ENCODE data around the gene TMEM255A.
A peak's percentile ranks its signal among the peaks of the same experiment; 100 is the strongest.

The TMEM255A gene

DNA sequence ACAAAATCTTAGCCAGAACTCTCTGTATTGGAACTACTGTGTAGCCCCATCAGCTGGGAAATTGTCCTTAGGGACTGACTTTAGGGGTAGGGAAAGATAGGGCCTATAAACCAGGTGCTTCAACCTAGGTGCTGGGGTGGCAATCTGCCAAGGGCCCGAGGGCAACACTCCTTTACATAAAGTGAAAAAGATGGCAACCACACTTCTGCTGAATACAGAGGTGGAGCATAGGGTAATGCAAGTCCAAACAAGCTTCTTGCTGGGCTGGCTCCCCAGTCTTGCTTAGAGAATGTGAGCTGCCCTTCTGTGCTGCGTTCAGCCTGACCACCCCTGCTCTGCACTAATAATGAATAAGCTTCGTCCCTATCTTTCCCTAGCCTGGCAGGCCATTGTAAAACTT is 50.9 kb downstream of the TMEM255A start:
- Histone ChIP-seq H2AK5ac (ENCODE audit: low read length) (no peak overlapping the region), H4K91ac (ENCODE audit: low read depth, low read length) (no peak overlapping the region), H3K9me3 (ENCODE audit: insufficient read depth, low read depth, low read length) (no peaks in the 10 kb centered on the region), H3K4me1 (ENCODE audit: control insufficient read depth in 1 of 2, insufficient read depth in 2 of 2, low read length in 2 of 2) (peaks cover 0 to 4% of the 10 kb centered on the region in 2 experiments), H4K12ac (ENCODE audit: low read depth, low read length) (no peak overlapping the region), H2BK120ac (ENCODE audit: insufficient read depth, low read length, poor library complexity) (no peak overlapping the region), H3K9ac (ENCODE audit: low read length) (no peak overlapping the region), H4K8ac (ENCODE audit: low read depth, low read length) (no peak overlapping the region), H3K18ac (ENCODE audit: low read length) (no peak overlapping the region), H2BK5ac (ENCODE audit: low read depth, low read length, poor library complexity) (no peak overlapping the region), H3K79me2 (ENCODE audit: control insufficient read depth, insufficient read depth, low read length, poor library complexity) (no peaks in the 10 kb centered on the region), H2BK12ac (ENCODE audit: low read length) (no peak overlapping the region), H3K4me3 (ENCODE audit: low read depth, low read length) (no peak overlapping the region), H3K36me3 (ENCODE audit: control insufficient read depth in 1 of 2, insufficient read depth in 2 of 2, low read length in 2 of 2) (no peaks in the 10 kb centered on the region), H2AFZ (ENCODE audit: insufficient read depth, low read length, poor library complexity) (no peak overlapping the region), H3K4ac (ENCODE audit: low read depth, low read length) (no peak overlapping the region), H3K14ac (ENCODE audit: low read length) (no peak overlapping the region), H3K79me1 (ENCODE audit: low read length) (no peaks in the 10 kb centered on the region), H3K27me3 (ENCODE audit: insufficient read depth, low read length) (no peaks in the 10 kb centered on the region), H3K27ac (ENCODE audit: low read depth, low read length) (no peak overlapping the region), H3K4me2 (ENCODE audit: low read length) (no peak overlapping the region), H3K23ac (ENCODE audit: low read length) (no peak overlapping the region)
- peak in 1 of 2 donors; percentile 2 for DNase-seq
- no CpG with 5 or more reads among the region's 3 CpGs for WGBS (ENCODE audit: extremely low coverage, insufficient coverage, insufficient read length)

DNA sequence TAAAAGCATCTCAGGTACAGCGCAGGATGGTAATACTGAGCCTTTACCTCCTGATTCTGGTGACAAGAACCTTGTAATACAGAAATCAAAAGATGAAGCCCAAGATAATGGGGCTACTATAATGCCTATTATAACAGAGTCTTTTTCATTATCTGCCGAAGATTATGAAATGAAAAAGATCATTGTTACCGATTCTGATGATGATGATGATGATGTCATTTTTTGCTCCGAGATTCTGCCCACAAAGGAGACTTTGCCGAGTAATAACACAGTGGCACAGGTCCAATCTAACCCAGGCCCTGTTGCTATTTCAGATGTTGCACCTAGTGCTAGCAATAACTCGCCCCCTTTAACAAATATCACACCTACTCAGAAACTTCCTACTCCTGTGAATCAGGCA is 57.5 kb downstream of the TMEM255A start:
- no peak overlapping the region for H3K4me3 ChIP-seq (ENCODE audit: low read depth, low read length)
- H4K91ac ChIP-seq (ENCODE audit: low read depth, low read length) = no peak overlapping the region
- DNase-seq = no peak
- H3K79me2 ChIP-seq (ENCODE audit: control insufficient read depth, insufficient read depth, low read length, poor library complexity) = peaks cover 8% of the 10 kb centered on the region
- H4K8ac ChIP-seq (ENCODE audit: low read depth, low read length) = no peak overlapping the region
- no peak overlapping the region for H2BK120ac ChIP-seq (ENCODE audit: insufficient read depth, low read length, poor library complexity)
- H3K9ac ChIP-seq (ENCODE audit: low read length) = no peak overlapping the region
- no peak overlapping the region for H4K12ac ChIP-seq (ENCODE audit: low read depth, low read length)
- peaks cover 6% of the 10 kb centered on the region for H3K79me1 ChIP-seq (ENCODE audit: low read length)
- WGBS (ENCODE audit: extremely low coverage, insufficient coverage, insufficient read length) = no CpG with 5 or more reads among the region's 6 CpGs
- H2BK12ac ChIP-seq (ENCODE audit: low read length) = no peak overlapping the region
- H2AK5ac ChIP-seq (ENCODE audit: low read length) = no peak overlapping the region
- H2BK5ac ChIP-seq (ENCODE audit: low read depth, low read length, poor library complexity) = no peak overlapping the region
- no peak overlapping the region for H3K14ac ChIP-seq (ENCODE audit: low read length)
- no peak overlapping the region for H3K4ac ChIP-seq (ENCODE audit: low read depth, low read length)
- H3K27me3 ChIP-seq (ENCODE audit: insufficient read depth, low read length) = no peaks in the 10 kb centered on the region
- H3K9me3 ChIP-seq (ENCODE audit: insufficient read depth, low read depth, low read length) = no peaks in the 10 kb centered on the region
- no peaks in the 10 kb centered on the region for H3K4me1 ChIP-seq (ENCODE audit: control insufficient read depth in 1 of 2, insufficient read depth in 2 of 2, low read length in 2 of 2)
- no peak overlapping the region for H2AFZ ChIP-seq (ENCODE audit: insufficient read depth, low read length, poor library complexity)
- H3K27ac ChIP-seq (ENCODE audit: low read depth, low read length) = no peak overlapping the region
- no peak overlapping the region for H3K23ac ChIP-seq (ENCODE audit: low read length)
- no peak overlapping the region for H3K4me2 ChIP-seq (ENCODE audit: low read length)
- H3K36me3 ChIP-seq (ENCODE audit: control insufficient read depth in 1 of 2, insufficient read depth in 2 of 2, low read length in 2 of 2) = peaks cover 0 to 6% of the 10 kb centered on the region in 2 experiments
- H3K18ac ChIP-seq (ENCODE audit: low read length) = no peak overlapping the region

DNA sequence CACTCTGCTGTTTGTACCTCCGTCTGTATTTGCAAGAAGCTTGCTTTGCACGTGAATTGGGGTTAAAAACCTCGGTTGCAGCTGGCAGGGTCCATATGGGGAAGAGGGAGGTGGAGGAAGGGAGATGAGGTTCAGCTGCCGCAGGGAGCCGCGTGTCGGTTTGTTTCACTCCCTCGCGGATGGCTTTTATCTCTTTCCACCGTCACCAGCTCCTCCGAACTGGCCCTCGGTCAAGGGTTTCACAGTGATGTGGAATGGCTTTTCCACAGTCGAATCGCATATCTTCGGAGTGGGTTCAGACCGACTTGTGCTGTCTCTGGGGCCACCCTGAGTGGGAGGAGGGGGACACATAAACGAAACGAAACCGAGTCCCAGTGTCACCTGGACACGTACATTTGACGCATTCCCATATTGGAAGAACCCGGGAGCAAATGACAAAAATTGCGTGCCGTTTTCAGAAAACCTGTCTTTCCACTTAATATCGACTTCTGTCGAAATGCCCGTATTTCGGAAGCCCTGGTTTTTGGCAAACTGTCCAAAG is 59.7 kb downstream of the TMEM255A start:
- Histone ChIP-seq H2AFZ (ENCODE audit: insufficient read depth, low read length, poor library complexity) (peak overlapping the region; percentile 92), H3K4ac (ENCODE audit: low read depth, low read length) (peak overlapping the region; percentile 85), H3K18ac (ENCODE audit: low read length) (peak overlapping the region; percentile 68), H4K8ac (ENCODE audit: low read depth, low read length) (peak overlapping the region; percentile 80), H2BK12ac (ENCODE audit: low read length) (no peak overlapping the region), H3K27ac (ENCODE audit: low read depth, low read length) (peak overlapping the region; percentile 87), H4K91ac (ENCODE audit: low read depth, low read length) (no peak overlapping the region), H3K9ac (ENCODE audit: low read length) (peak overlapping the region; percentile 30), H3K36me3 (ENCODE audit: control insufficient read depth in 1 of 2, insufficient read depth in 2 of 2, low read length in 2 of 2) (peaks cover 0 to 6% of the 10 kb centered on the region in 2 experiments), H3K14ac (ENCODE audit: low read length) (peak overlapping the region; percentile 14), H3K79me2 (ENCODE audit: control insufficient read depth, insufficient read depth, low read length, poor library complexity) (peaks cover 8% of the 10 kb centered on the region), H3K4me3 (ENCODE audit: low read depth, low read length) (peak overlapping the region; percentile 75), H3K23ac (ENCODE audit: low read length) (no peak overlapping the region), H2BK120ac (ENCODE audit: insufficient read depth, low read length, poor library complexity) (peak overlapping the region; percentile 63), H2BK5ac (ENCODE audit: low read depth, low read length, poor library complexity) (peak overlapping the region; percentile 69), H3K4me1 (ENCODE audit: control insufficient read depth in 1 of 2, insufficient read depth in 2 of 2, low read length in 2 of 2) (no peaks in the 10 kb centered on the region), H3K79me1 (ENCODE audit: low read length) (peaks cover 6% of the 10 kb centered on the region), H3K4me2 (ENCODE audit: low read length) (peak overlapping the region; percentile 89), H4K12ac (ENCODE audit: low read depth, low read length) (peak overlapping the region; percentile 73), H2AK5ac (ENCODE audit: low read length) (no peak overlapping the region), H3K27me3 (ENCODE audit: insufficient read depth, low read length) (no peaks in the 10 kb centered on the region), H3K9me3 (ENCODE audit: insufficient read depth, low read depth, low read length) (no peaks in the 10 kb centered on the region)
- peak; percentile 73 to 87 for DNase-seq
- no CpG with 5 or more reads among the region's 28 CpGs for WGBS (ENCODE audit: extremely low coverage, insufficient coverage, insufficient read length)

DNA sequence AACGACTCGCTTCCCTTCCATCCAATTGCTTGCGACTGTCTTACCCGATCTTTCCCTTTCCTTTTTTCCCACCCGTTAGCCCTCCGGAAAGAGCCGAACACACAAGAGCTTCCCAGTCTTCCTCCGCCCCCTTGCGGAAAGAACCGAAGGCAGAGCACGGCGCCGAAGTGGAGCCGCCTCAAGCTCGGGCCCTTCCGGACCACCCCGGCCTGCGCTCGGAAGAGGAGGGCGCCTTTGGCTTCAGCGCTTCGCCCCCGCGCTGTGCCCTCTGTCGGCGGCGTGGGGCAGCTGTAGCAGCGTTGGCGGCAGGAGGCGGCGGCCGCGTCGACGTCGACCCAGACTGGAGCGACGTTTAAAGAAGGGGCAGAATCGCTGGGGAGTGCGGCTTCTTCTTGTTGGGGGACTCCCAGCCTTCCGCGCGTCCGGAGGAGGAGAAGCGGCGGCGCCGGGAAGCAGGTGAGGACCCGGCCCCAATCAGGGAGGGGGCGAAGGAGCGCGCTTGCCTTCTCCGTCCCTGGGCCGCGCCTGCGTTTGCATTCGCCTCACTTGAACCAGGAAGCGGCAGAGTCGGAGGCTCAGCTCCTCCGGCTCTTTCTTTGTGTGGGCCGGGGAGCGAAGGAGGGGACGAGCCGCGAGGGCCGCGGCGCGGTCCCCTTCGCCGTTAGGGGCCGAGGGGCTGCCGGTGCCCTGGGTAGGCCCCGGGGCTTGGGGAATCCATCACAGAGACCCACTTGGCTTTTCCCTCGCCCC is 60.6 kb downstream of the TMEM255A start, which contains the start of gene ZBTB33:
Gene ZBTB33, plus strand, starts transcription at position 291 of the 750 bp plus-strand sequence. CDS start 2,604 bp downstream, outside the sequence.
- peak within 1 kb of the TSS; percentile 72 for H3K14ac ChIP-seq (ENCODE audit: low read length)
- H2AFZ ChIP-seq (ENCODE audit: insufficient read depth, low read length, poor library complexity) = peak within 1 kb of the TSS; percentile 92
- no CpG with 5 or more reads among the region's 75 CpGs for WGBS (ENCODE audit: extremely low coverage, insufficient coverage, insufficient read length)
- H4K91ac ChIP-seq (ENCODE audit: low read depth, low read length) = peak within 1 kb of the TSS; percentile 70
- peak within 1 kb of the TSS; percentile 75 for H3K4me3 ChIP-seq (ENCODE audit: low read depth, low read length)
- no peaks in the 10 kb centered on the region for H3K9me3 ChIP-seq (ENCODE audit: insufficient read depth, low read depth, low read length)
- peak within 1 kb of the TSS; percentile 89 for H3K4me2 ChIP-seq (ENCODE audit: low read length)
- no peaks in the 10 kb centered on the region for H3K4me1 ChIP-seq (ENCODE audit: control insufficient read depth in 1 of 2, insufficient read depth in 2 of 2, low read length in 2 of 2)
- H4K8ac ChIP-seq (ENCODE audit: low read depth, low read length) = peak within 1 kb of the TSS; percentile 80
- H3K9ac ChIP-seq (ENCODE audit: low read length) = peak within 1 kb of the TSS; percentile 30
- H3K79me2 ChIP-seq (ENCODE audit: control insufficient read depth, insufficient read depth, low read length, poor library complexity) = peaks cover 8% of the 10 kb centered on the region
- peak within 1 kb of the TSS; percentile 73 for H4K12ac ChIP-seq (ENCODE audit: low read depth, low read length)
- peak within 1 kb of the TSS; percentile 87 for H3K27ac ChIP-seq (ENCODE audit: low read depth, low read length)
- H3K36me3 ChIP-seq (ENCODE audit: control insufficient read depth in 1 of 2, insufficient read depth in 2 of 2, low read length in 2 of 2) = peaks cover 0 to 6% of the 10 kb centered on the region in 2 experiments
- H3K23ac ChIP-seq (ENCODE audit: low read length) = no peak within 1 kb of the TSS
- peak within 1 kb of the TSS; percentile 69 for H2BK5ac ChIP-seq (ENCODE audit: low read depth, low read length, poor library complexity)
- no peaks in the 10 kb centered on the region for H3K27me3 ChIP-seq (ENCODE audit: insufficient read depth, low read length)
- DNase-seq = peak; percentile 93 to 94
- H2BK120ac ChIP-seq (ENCODE audit: insufficient read depth, low read length, poor library complexity) = peak within 1 kb of the TSS; percentile 63
- H3K4ac ChIP-seq (ENCODE audit: low read depth, low read length) = peak within 1 kb of the TSS; percentile 85
- H2BK12ac ChIP-seq (ENCODE audit: low read length) = no peak within 1 kb of the TSS
- H3K79me1 ChIP-seq (ENCODE audit: low read length) = peaks cover 6% of the 10 kb centered on the region
- H2AK5ac ChIP-seq (ENCODE audit: low read length) = no peak within 1 kb of the TSS
- peak within 1 kb of the TSS; percentile 68 for H3K18ac ChIP-seq (ENCODE audit: low read length)
